ENCODE data around the gene PTPN7.

DNA sequence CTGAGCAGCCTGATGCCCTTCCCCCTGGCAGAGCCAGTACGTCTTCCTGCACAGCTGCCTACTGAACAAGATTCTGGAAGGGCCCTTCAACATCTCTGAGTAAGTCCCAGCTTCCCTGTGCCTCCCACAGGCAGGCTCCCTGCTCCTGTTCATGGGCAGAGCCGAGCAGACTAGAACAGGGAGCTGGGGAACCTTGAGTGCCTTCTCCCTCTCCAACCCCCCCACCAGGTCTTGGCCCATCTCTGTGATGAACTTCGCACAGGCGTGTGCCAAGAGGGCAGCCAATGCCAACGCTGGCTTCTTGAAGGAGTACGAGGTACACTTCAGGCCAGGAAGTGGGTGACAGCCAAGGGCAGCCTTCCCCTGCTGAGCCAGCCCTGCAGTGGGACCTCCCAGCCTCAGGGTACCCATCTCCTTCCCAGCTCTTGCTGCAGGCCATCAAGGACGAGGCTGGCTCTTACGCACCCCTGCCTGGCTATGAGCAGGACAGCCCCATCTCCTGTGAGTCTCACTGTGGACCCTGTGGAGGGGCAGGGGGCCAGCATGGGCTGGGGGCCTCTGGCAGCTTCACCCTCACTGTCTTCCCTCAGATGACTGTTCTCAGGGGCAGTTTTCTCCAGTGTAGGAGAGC lies 26.8 kb upstream of the PTPN7 start:
- TF ChIP-seq MYC (IDR thresholded peaks at IDR 0.05; ENCODE audit: low read depth, low read length) (no peak), CTCF (IDR thresholded peaks at IDR 0.05; ENCODE audit: low read depth, low read length) (no peak)
